Activated CD8-positive, alpha-beta T cell treated with anti-CD3 and anti-CD28 coated beads for 36 hours (primary cell): ENCODE measurements around the gene FRMD5. TPM values are rescaled to one million over a fixed set of nuclear protein-coding genes. Genes with fewer than 3 reads are reported as not detected.
"Not testable (repeated sequence)": the region's sequence is repeated elsewhere in the genome, so short reads cannot be mapped to it uniquely, and the experiment has no call there.

Experiments used
- ATAC-seq: fragments of 200-7000 bp; cut with Tn5 transposase; one replicate; pipeline ENCODE4 v1.10.0; 2021; ENCODE audit warnings: mild to moderate bottlenecking, moderate library complexity
- CTCF ChIA-PET: fragments of 350-600 bp; sonication (Branson Sonifier 250); formaldehyde crosslinking; loops from one replicate; lab custom pipeline; 2021; ENCODE audit warnings: antibody characterized with exemption; lab: Charles Lee
- POLR2A ChIA-PET: fragments of 350-600 bp; sonication (Branson Sonifier 250); formaldehyde crosslinking; loops from one replicate; lab custom pipeline; 2021; ENCODE audit warnings: antibody characterized with exemption; lab: Charles Lee
- DNase-seq: peaks from one replicate; pipeline ENCODE4 v3.0.0-alpha.2; 2020
- H3K27ac Mint-ChIP-seq: one replicate; pipeline ENCODE4 v1.8.0; 2021; ENCODE audit warnings: mild to moderate bottlenecking, mixed read lengths
- H3K27me3 Mint-ChIP-seq: one replicate; pipeline ENCODE4 v1.8.0; 2021; ENCODE audit warnings: mixed read lengths
- H3K36me3 Mint-ChIP-seq: one replicate; pipeline ENCODE4 v1.8.0; 2021; ENCODE audit warnings: low read depth, mixed read lengths
- H3K4me1 Mint-ChIP-seq: one replicate; pipeline ENCODE4 v1.8.0; 2021; ENCODE audit warnings: low read depth, mixed read lengths
- H3K4me3 Mint-ChIP-seq: one replicate; pipeline ENCODE4 v1.8.0; 2021; ENCODE audit warnings: mild to moderate bottlenecking, moderate library complexity, mixed read lengths
- H3K9me3 Mint-ChIP-seq: one replicate; pipeline ENCODE4 v1.8.0; 2021; ENCODE audit warnings: mixed read lengths
- CTCF ChIP-seq: fragments of 200-600 bp; IDR thresholded peaks from one replicate; pipeline ENCODE4 v1.8.0; 2022; ENCODE audit warnings: antibody characterized with exemption, mild to moderate bottlenecking
- intact Hi-C: fragments of 100-400 bp; cut with micrococcal nuclease; formaldehyde crosslinking; loops from one replicate; pipeline ENCODE4 v1.10.0; 2022
- total RNA-seq, 2 experiments: library from RNA; stranded (reverse); gene quantifications; one replicate each; pipeline ENCODE4 v1.2.3, GENCODE V29; 2021

FRMD5 gene
- total RNA-seq, 2 experiments from 2014 or later, result 0.23 to 0.25 TPM

GRCh38 chr15:44227584-44227983, 32.5 kb upstream of the FRMD5 start:
- Mint-ChIP-seq H3K4me1 (no peaks in the 10 kb centered on the region), H3K27me3 (peaks cover 10% of the 10 kb centered on the region), H3K36me3 (no peaks in the 10 kb centered on the region), H3K27ac (no peak overlapping the region), H3K9me3 (peaks cover 2% of the 10 kb centered on the region), H3K4me3 (no peak overlapping the region)
- POLR2A ChIA-PET, result no interaction called here
- intact Hi-C loops, result no loop called here
- CTCF ChIA-PET, result no interaction called here
- TF ChIP-seq CTCF, result no peak
- no peak for DNase-seq
- ATAC-seq, result no peak

GRCh38 chr15:44227001-44227400, 31.9 kb upstream of the FRMD5 start:
- H3K27me3 Mint-ChIP-seq, DNase-seq, H3K27ac Mint-ChIP-seq, H3K4me3 Mint-ChIP-seq, ATAC-seq, intact Hi-C loops, H3K4me1 Mint-ChIP-seq, POLR2A ChIA-PET, H3K9me3 Mint-ChIP-seq, CTCF ChIA-PET, H3K36me3 Mint-ChIP-seq: not testable (repeated sequence)

GRCh38 chr15:44222478-44222877, 27.4 kb upstream of the FRMD5 start:
- ChIA-PET CTCF (interaction anchor here (1.2 kb wide), 1 partner anchor 87 kb away, joined by 3 read pairs; no protein-coding TSS in a partner anchor), POLR2A (interaction anchor here (1.0 kb wide), 1 partner anchor 183 kb away, joined by 3 read pairs; no protein-coding TSS in a partner anchor)
- no peaks in the 10 kb centered on the region for H3K36me3 Mint-ChIP-seq
- H3K27me3 Mint-ChIP-seq, result peaks cover 16% of the 10 kb centered on the region
- ATAC-seq (no peak), DNase-seq (no peak)
- no peak overlapping the region for H3K4me3 Mint-ChIP-seq
- intact Hi-C loops, result no loop called here
- no peak overlapping the region for H3K27ac Mint-ChIP-seq
- H3K4me1 Mint-ChIP-seq, result peaks cover 2% of the 10 kb centered on the region
- H3K9me3 Mint-ChIP-seq, result peaks cover 2% of the 10 kb centered on the region
- TF ChIP-seq CTCF, result no peak

GRCh38 chr15:44219073-44219472, 24.0 kb upstream of the FRMD5 start:
- no peak overlapping the region for H3K27ac Mint-ChIP-seq
- H3K4me1 Mint-ChIP-seq, result peaks cover 2% of the 10 kb centered on the region
- no peaks in the 10 kb centered on the region for H3K36me3 Mint-ChIP-seq
- CTCF ChIA-PET, result interaction anchor here (0.7 to 1.5 kb wide), 6 partner anchors 8 to 318 kb away, joined by 3 to 5 read pairs (median 3); no protein-coding TSS in a partner anchor
- ATAC-seq (no peak), DNase-seq (no peak)
- POLR2A ChIA-PET, result no interaction called here
- H3K27me3 Mint-ChIP-seq, result peaks cover 15% of the 10 kb centered on the region
- no peak overlapping the region for H3K4me3 Mint-ChIP-seq
- no peaks in the 10 kb centered on the region for H3K9me3 Mint-ChIP-seq
- intact Hi-C loops, result loop anchor here (10.0 kb wide), 1 partner anchor 314 kb away; no protein-coding TSS in a partner anchor
- no peak for TF ChIP-seq CTCF

GRCh38 chr15:44216958-44217357, 21.9 kb upstream of the FRMD5 start:
- ATAC-seq (no peak), DNase-seq (no peak)
- TF ChIP-seq CTCF, result no peak
- peaks cover 11% of the 10 kb centered on the region for H3K27me3 Mint-ChIP-seq
- H3K36me3 Mint-ChIP-seq, result no peaks in the 10 kb centered on the region
- H3K4me3 Mint-ChIP-seq, result no peak overlapping the region
- H3K9me3 Mint-ChIP-seq, result no peaks in the 10 kb centered on the region
- H3K4me1 Mint-ChIP-seq, result peaks cover 2% of the 10 kb centered on the region
- ChIA-PET POLR2A (interaction anchor here (0.6 kb wide), 1 partner anchor 271 kb away, joined by 3 read pairs; no protein-coding TSS in a partner anchor), CTCF (interaction anchor here (1.0 kb wide), 1 partner anchor 313 kb away, joined by 3 read pairs; no protein-coding TSS in a partner anchor)
- H3K27ac Mint-ChIP-seq, result no peak overlapping the region
- intact Hi-C loops, result loop anchor here (10.0 kb wide), 1 partner anchor 312 kb away; no protein-coding TSS in a partner anchor
